H9 (cell line): ENCODE data around the gene MYO10. TPM values are rescaled to one million over a fixed set of nuclear protein-coding genes. Genes with fewer than 3 reads are reported as not detected.
"Not testable (repeated sequence)": the region's sequence is repeated elsewhere in the genome, so short reads cannot be mapped to it uniquely, and the experiment has no call there.

Experiments
- DNase-seq: peaks from one replicate; pipeline ENCODE4 v3.0.0-alpha.2; 2017
- H2AFZ ChIP-seq: one replicate; pipeline ENCODE4 v1.6.1; 2013; ENCODE audit warnings: mild to moderate bottlenecking, low read length, control low read depth, moderate library complexity
- H2AK5ac ChIP-seq: 2 replicates; pipeline ENCODE4 v1.6.1; 2013; ENCODE audit warnings: low read length, control low read depth, mixed read lengths; ENCODE audit not compliant: insufficient read length
- H2BK120ac ChIP-seq: one replicate; pipeline ENCODE4 v1.6.1; 2013; ENCODE audit warnings: low read depth, mild to moderate bottlenecking, low read length, control low read depth, inconsistent platforms; ENCODE audit not compliant: poor library complexity, severe bottlenecking
- H2BK12ac ChIP-seq: 2 replicates; pipeline ENCODE4 v1.6.1; 2013; ENCODE audit warnings: low read length, control low read depth, mixed read lengths, low read depth; ENCODE audit not compliant: insufficient read length
- H2BK15ac ChIP-seq: 2 replicates; pipeline ENCODE4 v1.6.1; 2013; ENCODE audit warnings: low read depth, low read length, control low read depth
- H2BK20ac ChIP-seq: one replicate; pipeline ENCODE4 v1.6.1; 2013; ENCODE audit warnings: low read depth, mild to moderate bottlenecking, low read length, control low read depth, inconsistent platforms; ENCODE audit not compliant: poor library complexity, severe bottlenecking
- H2BK5ac ChIP-seq: 2 replicates; pipeline ENCODE4 v1.6.1; 2013; ENCODE audit warnings: low read length, control low read depth, mixed read lengths; ENCODE audit not compliant: insufficient read length
- H3K14ac ChIP-seq: 2 replicates; pipeline ENCODE4 v1.6.1; 2013; ENCODE audit warnings: low read length, control low read depth; ENCODE audit not compliant: insufficient read depth
- H3K18ac ChIP-seq: 2 replicates; pipeline ENCODE4 v1.6.1; 2013; ENCODE audit warnings: low read depth, mild to moderate bottlenecking, mixed read lengths, low read length, control low read depth; ENCODE audit not compliant: insufficient read length
- H3K23ac ChIP-seq: 2 replicates; pipeline ENCODE4 v1.6.1; 2013; ENCODE audit warnings: low read length, control low read depth, mixed read lengths, low read depth; ENCODE audit not compliant: insufficient read length
- H3K23me2 ChIP-seq: 2 replicates; pipeline ENCODE4 v1.6.1; 2013; ENCODE audit warnings: low read depth, mild to moderate bottlenecking, mixed read lengths, low read length, control low read depth; ENCODE audit not compliant: insufficient read length, poor library complexity, severe bottlenecking
- H3K27ac ChIP-seq: 2 replicates; pipeline ENCODE4 v1.5.1; 2013; ENCODE audit warnings: low read length, control low read depth, mixed read lengths, low read depth; ENCODE audit not compliant: insufficient read length
- H3K27me3 ChIP-seq: 2 replicates; pipeline ENCODE4 v1.6.1; 2013; ENCODE audit warnings: low read length, control low read depth, inconsistent platforms; ENCODE audit not compliant: insufficient read depth
- H3K4ac ChIP-seq: 2 replicates; pipeline ENCODE4 v1.6.1; 2013; ENCODE audit warnings: low read depth, mild to moderate bottlenecking, control low read depth, inconsistent platforms, low read length, moderate library complexity
- H3K4me1 ChIP-seq: 2 replicates; pipeline ENCODE4 v1.6.1; 2013; ENCODE audit warnings: low read length, control low read depth, inconsistent platforms; ENCODE audit not compliant: insufficient read depth
- H3K4me2 ChIP-seq: 2 replicates; pipeline ENCODE4 v1.6.1; 2013; ENCODE audit warnings: low read length, control low read depth, mixed read lengths; ENCODE audit not compliant: insufficient read length, insufficient read depth
- H3K56ac ChIP-seq: 2 replicates; pipeline ENCODE4 v1.6.1; 2013; ENCODE audit warnings: low read depth, mild to moderate bottlenecking, mixed read lengths, low read length, control low read depth; ENCODE audit not compliant: insufficient read length
- H3K79me1 ChIP-seq: 2 replicates; pipeline ENCODE4 v1.6.1; 2013; ENCODE audit warnings: low read depth, mild to moderate bottlenecking, moderate library complexity, low read length, control low read depth, inconsistent platforms; ENCODE audit not compliant: insufficient read depth, poor library complexity, severe bottlenecking
- H3K79me2 ChIP-seq: 2 replicates; pipeline ENCODE4 v1.6.1; 2013; ENCODE audit warnings: low read length, control low read depth, inconsistent platforms; ENCODE audit not compliant: insufficient read depth
- H3K9ac ChIP-seq: 2 replicates; pipeline ENCODE4 v1.6.1; 2013; ENCODE audit warnings: low read length, control low read depth, mixed read lengths; ENCODE audit not compliant: insufficient read length; ENCODE audit errors: extremely low read depth
- H3K9me3 ChIP-seq: one replicate; pipeline ENCODE4 v1.6.1; 2013; ENCODE audit warnings: low read depth, low read length, inconsistent platforms; ENCODE audit not compliant: control insufficient read depth
- H3T11ph ChIP-seq: one replicate; pipeline ENCODE4 v1.6.1; 2013; ENCODE audit warnings: mild to moderate bottlenecking, low read length, control low read depth, inconsistent platforms
- H4K20me1 ChIP-seq: one replicate; pipeline ENCODE4 v1.6.1; 2013; ENCODE audit not compliant: control insufficient read depth, insufficient read length, insufficient read depth
- H4K5ac ChIP-seq: 2 replicates; pipeline ENCODE4 v1.6.1; 2013; ENCODE audit warnings: low read depth, mild to moderate bottlenecking, mixed read lengths, low read length, control low read depth; ENCODE audit not compliant: insufficient read length
- H4K8ac ChIP-seq: replicated peaks from 2 replicates; pipeline ENCODE4 v1.6.1; 2013; ENCODE audit warnings: low read length, control low read depth, mixed read lengths, low read depth; ENCODE audit not compliant: insufficient read length
- H4K91ac ChIP-seq: 2 replicates; pipeline ENCODE4 v1.6.1; 2013; ENCODE audit warnings: low read depth, mild to moderate bottlenecking, moderate library complexity, mixed read lengths, low read length, control low read depth; ENCODE audit not compliant: insufficient read length
- H3K27ac Mint-ChIP-seq, 3 experiments: 2 replicates in 2 of 3; 3 replicates in 1 of 3; pipeline ENCODE4 v1.8.0; 2020 to 2021; ENCODE audit warnings: mixed read lengths in 3 of 3, mild to moderate bottlenecking in 1 of 3, moderate library complexity in 1 of 3
- H3K27me3 Mint-ChIP-seq: 2 replicates; pipeline ENCODE4 v1.8.0; 2021; ENCODE audit warnings: low read depth, mild to moderate bottlenecking, moderate library complexity, mixed read lengths
- H3K36me3 Mint-ChIP-seq, 3 experiments: 2 replicates in 2 of 3; 3 replicates in 1 of 3; pipeline ENCODE4 v1.8.0; 2020 to 2021; ENCODE audit warnings: low read depth in 3 of 3, mixed read lengths in 3 of 3; ENCODE audit not compliant: insufficient read depth in 1 of 3
- H3K4me1 Mint-ChIP-seq, 2 experiments: 2 replicates each; pipeline ENCODE4 v1.8.0; 2020; ENCODE audit warnings: mixed read lengths in 2 of 2
- H3K4me3 Mint-ChIP-seq, 2 experiments: 2 replicates in 1 of 2; 3 replicates in 1 of 2; pipeline ENCODE4 v1.8.0; 2020 to 2021; ENCODE audit warnings: mild to moderate bottlenecking in 2 of 2, mixed read lengths in 2 of 2, moderate library complexity in 1 of 2
- H3K9me3 Mint-ChIP-seq, 2 experiments: 2 replicates in 1 of 2; 3 replicates in 1 of 2; pipeline ENCODE4 v1.8.0; 2020; ENCODE audit warnings: mild to moderate bottlenecking in 2 of 2, mixed read lengths in 2 of 2, moderate library complexity in 1 of 2
- CTCF ChIP-seq: fragments of 200-600 bp; sonication (generic); conservative IDR thresholded peaks from 3 replicates; pipeline ENCODE4 v1.8.0; 2021; ENCODE audit warnings: antibody characterized with exemption, mild to moderate bottlenecking
- WGBS: extraction: QIAGEN DNeasy Blood & Tissue Kit; methylation state at CpG from one replicate; pipeline ENCODE4 v1.1.7; 2013; ENCODE audit warnings: missing lambda C conversion rate, low lambda C conversion rate, mixed read lengths; ENCODE audit not compliant: insufficient read length; ENCODE audit errors: extremely low coverage; 5-methylcytosine and 5-hydroxymethylcytosine counted together
- total RNA-seq: library from RNA; stranded (reverse); gene quantifications from 2 replicates; pipeline ENCODE4 v1.2.1, GENCODE V29; 2021

Gene MYO10
- total RNA-seq, 1 experiment from 2014 or later = 127 TPM

GRCh38 chr5:16740066-16740810, 195.8 kb downstream of the MYO10 start:
- no peak for TF ChIP-seq CTCF
- DNase-seq = peak; percentile 46
- peak overlapping the region; percentile 82 to 91 for H3K4me3 Mint-ChIP-seq
- 0 out of 2 replicates have a peak overlapping the region, but pooled peaks have one; percentile 28 for H2BK15ac ChIP-seq
- no peak overlapping the region for H2AFZ ChIP-seq
- H3K79me2 ChIP-seq = peaks cover 7% of the 10 kb centered on the region; the same call in 1 of the 2 replicates
- H3K14ac ChIP-seq = peak overlapping the region; percentile 23; the same call in 1 of the 2 replicates
- H4K5ac ChIP-seq = no peak overlapping the region
- no peak overlapping the region for H2AK5ac ChIP-seq
- H3K27me3 Mint-ChIP-seq = no peaks in the 10 kb centered on the region
- no peak overlapping the region for H2BK120ac ChIP-seq
- H3K56ac ChIP-seq = no peak overlapping the region
- H3K27ac Mint-ChIP-seq = peak overlapping the region; percentile 94 to 98 (median 95)
- peaks cover 0 to 4% (median under 1%) of the 10 kb centered on the region in 3 experiments; a peak in 1 of 7 replicates for H3K36me3 Mint-ChIP-seq
- H3K4ac ChIP-seq = no peak overlapping the region
- no peak overlapping the region for H3T11ph ChIP-seq
- H3K18ac ChIP-seq = peak overlapping the region; percentile 2
- peaks cover 29% of the 10 kb centered on the region for H3K23me2 ChIP-seq
- H4K91ac ChIP-seq = no peak overlapping the region
- H3K9ac ChIP-seq = peak overlapping the region; percentile 65
- H4K20me1 ChIP-seq = no peaks in the 10 kb centered on the region
- no peak overlapping the region for H3K23ac ChIP-seq
- no CpG with 5 or more reads among the region's 17 CpGs for WGBS
- H3K9me3 Mint-ChIP-seq = no peaks in the 10 kb centered on the region; a peak in 1 of 5 replicates
- peak overlapping the region; percentile 79 for H3K27ac ChIP-seq
- H3K4me2 ChIP-seq = peak overlapping the region; percentile 88
- H2BK20ac ChIP-seq = no peak overlapping the region
- no peaks in the 10 kb centered on the region for H3K9me3 ChIP-seq
- H3K4me1 Mint-ChIP-seq = peaks cover 78 to 80% of the 10 kb centered on the region in 2 experiments
- no peak overlapping the region for H2BK12ac ChIP-seq
- peaks cover under 1% of the 10 kb centered on the region for H3K79me1 ChIP-seq
- H4K8ac ChIP-seq = no peak overlapping the region
- H3K27me3 ChIP-seq = no peaks in the 10 kb centered on the region
- no peak overlapping the region for H2BK5ac ChIP-seq
- peaks cover 13% of the 10 kb centered on the region for H3K4me1 ChIP-seq

GRCh38 chr5:16738393-16738792, 197.7 kb downstream of the MYO10 start:
- Histone ChIP-seq H3K4me2 (peak overlapping the region; percentile 83), H3K79me2 (peaks cover 21% of the 10 kb centered on the region; the same call in 1 of the 2 replicates), H3K27ac (peak overlapping the region; percentile 24), H3K23me2 (peaks cover 29% of the 10 kb centered on the region), H3K4me1 (peaks cover 22% of the 10 kb centered on the region)
- H3K9me3 Mint-ChIP-seq, H2BK12ac ChIP-seq, H3K23ac ChIP-seq, H3K9me3 ChIP-seq, H3T11ph ChIP-seq, H2BK20ac ChIP-seq, H2BK120ac ChIP-seq, H3K27me3 ChIP-seq, H2BK15ac ChIP-seq, H4K91ac ChIP-seq, H3K14ac ChIP-seq, H2AK5ac ChIP-seq, H3K9ac ChIP-seq, H2AFZ ChIP-seq, H4K5ac ChIP-seq, H3K79me1 ChIP-seq, H3K56ac ChIP-seq, H3K27me3 Mint-ChIP-seq, H3K18ac ChIP-seq, H4K20me1 ChIP-seq, H2BK5ac ChIP-seq, H3K4ac ChIP-seq, H4K8ac ChIP-seq, DNase-seq: not testable (repeated sequence)
- Mint-ChIP-seq H3K4me1 (peaks cover 79 to 81% of the 10 kb centered on the region in 2 experiments), H3K4me3 (peak overlapping the region; percentile 70 to 87), H3K27ac (peak overlapping the region; percentile 92 to 96 (median 95)), H3K36me3 (peaks cover 7 to 20% (median 12%) of the 10 kb centered on the region in 3 experiments; a peak in 6 of 7 replicates)
- WGBS = no CpG with 5 or more reads among the region's 5 CpGs
